ENCODE measurements around the gene PFKL.
"Not testable (repeated sequence)": the region's sequence is repeated elsewhere in the genome, so short reads cannot be mapped to it uniquely, and the experiment has no call there.

Gene PFKL

GRCh38 chr21:44354775-44355771 is 55.2 kb downstream of the PFKL start:
- in situ Hi-C loops (cut with MboI; ENCODE audit: low sequenced_read_pairs): no loop called here

- in situ Hi-C loops (cut with MboI; ENCODE audit: low sequenced_read_pairs): no loop called here
These were observed 56.3 kb downstream of the PFKL start for GRCh38 chr21:44356160-44356559.

GRCh38 chr21:44356636-44357035 is 56.8 kb downstream of the PFKL start:
- in situ Hi-C loops (cut with MboI; ENCODE audit: low sequenced_read_pairs): no loop called here

- in situ Hi-C loops (cut with MboI; ENCODE audit: low sequenced_read_pairs): no loop called here
These were observed 57.4 kb downstream of the PFKL start for GRCh38 chr21:44357064-44357837.

GRCh38 chr21:44359396-44359795 is 59.5 kb downstream of the PFKL start:
- in situ Hi-C loops (cut with MboI; ENCODE audit: low sequenced_read_pairs): no loop called here

GRCh38 chr21:44360159-44360558 is 60.3 kb downstream of the PFKL start:
- in situ Hi-C loops (cut with MboI; ENCODE audit: low sequenced_read_pairs): no loop called here

- in situ Hi-C loops (cut with MboI; ENCODE audit: low sequenced_read_pairs): not testable (repeated sequence)
These were observed 62.0 kb downstream of the PFKL start for GRCh38 chr21:44361903-44362302.

GRCh38 chr21:44363278-44363677 is 63.4 kb downstream of the PFKL start:
- in situ Hi-C loops (cut with MboI; ENCODE audit: low sequenced_read_pairs): no loop called here

GRCh38 chr21:44364151-44365053 is 64.5 kb downstream of the PFKL start:
- in situ Hi-C loops (cut with MboI; ENCODE audit: low sequenced_read_pairs): no loop called here

- in situ Hi-C loops (cut with MboI; ENCODE audit: low sequenced_read_pairs): no loop called here
These were observed 65.6 kb downstream of the PFKL start for GRCh38 chr21:44365251-44365966.

GRCh38 chr21:44365967-44366585 is 66.2 kb downstream of the PFKL start:
- in situ Hi-C loops (cut with MboI; ENCODE audit: low sequenced_read_pairs): no loop called here

- in situ Hi-C loops (cut with MboI; ENCODE audit: low sequenced_read_pairs): no loop called here
These were observed 66.8 kb downstream of the PFKL start for GRCh38 chr21:44366586-44367211.

- in situ Hi-C loops (cut with MboI; ENCODE audit: low sequenced_read_pairs): no loop called here
These were observed 69.0 kb downstream of the PFKL start for GRCh38 chr21:44368711-44369446.

- in situ Hi-C loops (cut with MboI; ENCODE audit: low sequenced_read_pairs): no loop called here
These were observed 70.3 kb downstream of the PFKL start for GRCh38 chr21:44370027-44370735.

- in situ Hi-C loops (cut with MboI; ENCODE audit: low sequenced_read_pairs): no loop called here
These were observed 71.0 kb downstream of the PFKL start for GRCh38 chr21:44370786-44371410.

GRCh38 chr21:44371596-44371995 is 71.7 kb downstream of the PFKL start:
- in situ Hi-C loops (cut with MboI; ENCODE audit: low sequenced_read_pairs): no loop called here

- in situ Hi-C loops (cut with MboI; ENCODE audit: low sequenced_read_pairs): no loop called here
These were observed 72.8 kb downstream of the PFKL start for GRCh38 chr21:44372616-44373015.

Measured in HL-60/S4 (cell line).